Measurements from ENCODE around the gene ADAMTSL1.

Gene ADAMTSL1

DNA sequence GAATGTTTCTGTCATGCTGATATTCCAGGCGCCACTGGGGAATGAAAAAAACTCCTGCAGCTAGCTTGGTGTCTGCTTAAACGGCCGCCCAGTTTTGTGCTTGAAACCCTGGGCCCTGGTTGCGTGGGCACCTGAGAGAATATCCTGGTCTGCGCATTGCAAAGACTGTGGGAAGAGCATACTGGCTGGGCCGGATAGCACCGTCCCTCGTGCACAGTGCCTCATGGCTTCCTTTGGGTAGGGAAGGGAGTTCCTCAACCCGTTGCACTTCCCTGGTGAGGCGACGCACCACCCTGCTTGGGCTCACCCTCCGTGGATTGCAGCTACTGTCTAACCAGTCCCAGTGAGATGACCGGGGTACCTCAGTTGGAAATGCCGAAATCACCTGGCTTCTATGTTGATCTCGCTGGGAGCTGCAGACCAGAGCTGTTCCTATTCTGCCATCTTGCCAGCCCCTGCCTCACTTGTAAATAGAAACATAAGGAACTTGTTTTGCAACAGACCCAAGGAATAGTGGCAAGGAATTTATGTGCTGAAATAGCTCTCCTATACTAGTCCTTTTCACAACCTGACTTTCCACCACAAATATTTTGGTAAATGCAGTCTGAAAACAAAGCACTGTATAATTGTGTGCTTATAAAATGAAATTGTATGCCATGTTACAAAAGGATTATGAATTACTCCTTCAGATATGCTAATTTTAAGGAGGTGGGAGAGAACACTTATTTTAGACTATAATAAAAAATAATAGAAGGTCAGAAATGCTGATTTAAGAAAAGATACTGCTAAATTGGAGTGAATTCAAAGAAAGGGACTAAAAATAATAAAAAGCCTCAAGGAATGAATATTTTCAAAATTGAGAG is 90.3 kb downstream of the ADAMTSL1 start:
- no peak for DNase-seq

DNA sequence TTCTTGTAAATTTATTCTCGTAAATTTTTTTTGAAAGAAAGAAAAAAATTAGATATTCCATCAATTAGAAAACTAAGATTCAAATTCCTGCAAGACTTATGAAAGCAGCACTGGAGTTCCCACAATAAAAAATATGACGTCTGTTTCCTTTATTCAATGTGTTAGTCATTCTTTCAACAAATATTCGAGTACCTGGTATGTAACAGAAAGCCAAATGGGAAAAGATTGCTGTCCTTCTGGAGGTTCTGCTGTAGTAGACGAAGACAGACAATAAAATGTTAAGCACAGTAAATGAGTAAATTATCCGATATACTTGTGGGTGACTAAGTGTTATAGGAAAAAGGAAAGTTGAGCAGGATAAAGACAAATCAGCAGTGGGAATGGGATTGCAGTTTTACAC is 92.2 kb downstream of the ADAMTSL1 start:
- no peak for DNase-seq

DNA sequence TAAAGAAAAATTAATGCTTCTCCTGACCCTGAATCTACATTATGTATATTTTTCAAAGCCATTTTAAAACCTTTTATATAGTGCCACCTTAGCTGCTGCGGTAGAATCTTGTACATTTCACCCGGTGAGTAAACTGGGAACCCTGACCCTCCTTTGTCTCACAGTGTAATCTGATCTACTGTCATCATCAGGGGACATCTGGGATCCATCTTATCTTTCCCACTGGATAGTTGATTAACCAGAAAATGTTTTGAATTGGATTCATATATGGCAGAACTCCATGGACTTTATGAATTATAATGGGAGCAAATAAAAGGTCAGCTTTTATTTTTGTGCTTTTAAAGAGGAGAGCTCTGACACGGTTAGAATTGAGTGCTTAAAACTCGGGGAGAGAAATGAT is 95.0 kb downstream of the ADAMTSL1 start:
- no peak for DNase-seq

DNA sequence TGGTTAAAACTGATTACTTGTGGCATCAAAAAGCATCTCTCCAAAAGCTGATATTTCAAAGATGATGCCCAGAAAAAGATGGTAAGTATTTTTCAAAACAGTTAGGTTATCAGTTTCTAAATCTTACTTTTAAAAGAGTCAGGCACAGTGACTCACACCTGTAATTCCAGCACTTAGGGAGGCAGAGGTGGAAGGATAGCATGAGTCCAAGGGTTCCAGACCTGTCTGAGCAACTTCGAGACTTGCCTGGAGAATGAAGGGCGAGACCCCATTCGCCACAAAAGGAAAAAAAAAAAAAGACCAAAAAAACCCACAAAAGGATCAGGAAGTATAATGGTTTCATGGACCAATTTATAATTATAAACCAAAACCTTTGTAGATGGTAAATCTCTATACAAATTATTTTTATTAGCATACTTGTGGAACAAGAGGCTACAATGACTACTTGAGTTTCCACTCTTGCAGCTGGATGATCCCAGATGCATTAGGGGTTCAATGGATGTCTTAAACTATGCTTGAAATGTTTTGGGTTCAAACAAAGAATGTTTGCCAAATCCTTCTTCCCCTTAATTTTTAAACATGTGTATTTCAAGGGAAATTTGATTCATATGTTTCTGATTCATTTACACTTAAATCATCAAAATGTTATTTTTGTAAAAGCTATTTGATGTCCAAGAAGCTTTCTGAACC is 96.1 kb downstream of the ADAMTSL1 start:
- DNase-seq, result no peak

DNA sequence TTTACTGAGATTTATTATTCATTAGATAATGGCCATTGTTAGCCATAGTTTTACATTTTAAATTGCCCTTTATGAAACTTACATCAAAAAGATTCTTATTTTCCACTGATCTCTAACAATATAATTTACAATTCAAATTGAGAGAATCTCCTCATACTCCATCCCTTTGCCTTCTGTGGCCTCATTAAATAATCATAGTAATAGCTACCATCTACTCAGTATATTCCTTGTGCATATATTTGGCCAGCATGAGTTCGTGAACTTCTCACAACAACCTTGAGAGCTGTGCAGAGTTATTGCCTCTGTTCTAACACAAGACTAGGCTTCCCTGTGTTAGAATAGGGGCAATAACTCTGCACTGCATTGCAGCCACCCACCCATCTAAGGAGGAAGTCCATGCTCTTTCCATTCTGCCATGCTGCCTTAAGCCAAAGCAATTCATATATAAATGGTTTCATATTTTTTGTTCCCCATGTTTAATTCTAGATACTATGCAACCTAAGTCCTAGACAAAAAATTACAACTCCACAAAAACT is 99.1 kb downstream of the ADAMTSL1 start:
- DNase-seq, result no peak

DNA sequence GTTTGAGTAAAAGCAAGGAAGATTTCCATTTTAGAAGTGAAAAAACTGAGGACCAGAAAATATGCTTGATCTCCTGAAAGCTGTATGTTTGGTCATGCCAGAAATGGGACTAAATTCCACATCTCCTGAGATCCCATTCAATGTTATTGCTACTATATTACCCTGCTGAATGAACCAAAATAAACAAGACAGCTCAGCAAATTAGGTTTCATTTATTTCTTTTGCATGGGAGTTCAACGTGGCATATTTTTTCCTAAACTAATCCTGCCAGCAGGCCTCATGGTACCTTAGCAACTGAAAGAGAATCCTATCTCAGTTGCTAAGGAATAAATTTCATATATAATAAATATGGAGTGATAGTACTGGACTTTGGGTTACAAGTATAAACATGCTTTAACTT is 101.7 kb downstream of the ADAMTSL1 start:
- DNase-seq, result no peak

DNA sequence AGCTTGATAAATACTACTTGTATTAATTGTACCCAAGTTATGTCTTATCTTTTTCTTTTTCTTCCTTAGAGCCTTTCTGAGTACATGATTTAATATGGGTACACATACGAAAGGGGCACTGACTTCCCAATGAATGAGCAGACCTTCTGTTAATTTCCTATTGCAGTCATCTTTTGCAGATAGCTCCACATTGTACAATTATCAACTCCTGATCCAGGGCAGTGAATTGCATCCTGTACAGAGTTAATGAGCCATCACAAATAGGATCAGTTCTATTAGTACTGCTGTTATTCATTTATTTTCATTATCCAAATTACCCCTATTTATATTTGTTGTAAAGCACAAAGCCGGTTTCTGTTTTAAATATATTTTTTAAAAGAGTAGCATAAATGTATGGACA is 105.6 kb downstream of the ADAMTSL1 start:
- DNase-seq, result no peak

DNA sequence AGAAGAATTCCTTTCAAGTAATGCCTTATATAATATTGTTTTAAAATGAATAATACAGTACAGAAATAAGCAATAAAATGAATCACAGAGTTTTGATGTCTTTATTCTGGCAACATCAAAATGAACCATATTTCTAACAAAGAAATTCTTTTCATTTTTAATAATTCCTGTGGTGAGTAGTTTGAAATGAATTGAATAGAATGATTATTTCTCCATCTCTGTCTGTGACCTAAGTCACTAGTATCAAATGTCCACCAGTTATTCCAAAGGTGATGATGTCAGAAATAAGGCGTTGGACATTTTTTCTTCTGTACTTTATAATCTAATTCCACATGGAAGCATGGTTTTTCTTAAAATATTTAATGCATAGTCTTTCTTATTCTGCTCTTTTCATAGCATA is 106.2 kb downstream of the ADAMTSL1 start:
- DNase-seq, result no peak

DNA sequence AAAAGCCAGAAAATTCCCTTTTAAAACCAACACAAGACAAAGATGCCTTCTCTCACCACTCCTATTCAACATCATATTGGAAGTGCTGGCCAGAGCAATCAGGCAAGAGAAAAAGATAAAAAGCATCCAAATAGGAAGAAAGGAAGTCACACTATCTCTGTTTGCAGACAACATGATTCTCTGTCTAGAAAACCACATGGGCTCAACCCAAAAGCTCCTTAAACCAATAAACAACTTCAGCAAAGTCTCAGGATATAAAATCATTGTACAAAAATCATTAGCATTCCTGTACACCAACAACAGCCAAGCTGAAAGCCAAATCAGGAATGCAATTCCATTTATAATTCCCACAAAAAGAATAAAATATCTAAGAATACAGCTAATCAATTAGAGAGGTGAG is 112.0 kb downstream of the ADAMTSL1 start:
- DNase-seq, result no peak

DNA sequence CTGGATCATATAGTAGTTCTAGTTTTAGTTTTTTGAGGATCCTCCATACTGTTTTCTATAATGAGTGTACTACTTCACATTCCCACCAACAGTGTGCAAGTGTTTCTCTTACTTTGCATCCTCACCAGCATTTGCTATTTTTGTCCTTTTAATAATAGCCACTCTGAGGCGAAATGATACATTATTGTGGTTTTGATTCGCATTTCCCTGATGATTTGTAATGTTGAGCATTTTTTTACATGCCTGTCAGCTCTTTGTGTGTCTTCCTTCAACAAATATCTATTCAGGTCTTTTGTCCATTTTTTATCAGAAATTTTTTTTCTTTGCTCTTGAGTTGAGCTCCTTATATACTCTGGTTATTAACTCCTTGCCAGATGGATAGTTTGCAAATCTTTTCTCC is 114.0 kb downstream of the ADAMTSL1 start:
- no peak for DNase-seq

DNA sequence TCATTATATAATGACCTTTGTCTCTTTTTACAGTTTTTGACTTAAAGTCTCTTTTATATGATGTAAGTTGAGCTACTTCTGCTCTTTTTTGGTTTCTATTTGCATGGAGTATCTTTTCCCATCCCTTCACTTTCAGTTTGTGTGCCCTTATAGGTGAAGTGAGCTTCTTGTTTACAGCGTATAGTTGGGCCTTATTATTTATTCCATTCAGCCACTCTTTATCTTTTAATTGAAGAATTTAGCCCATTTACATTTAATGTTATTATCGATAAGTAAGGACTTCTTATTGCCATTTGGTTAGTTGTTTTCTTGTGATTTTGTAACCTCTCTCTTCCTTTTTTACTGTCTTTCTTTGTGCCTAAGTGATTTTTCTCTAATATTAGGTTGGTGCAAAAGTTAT is 117.3 kb downstream of the ADAMTSL1 start:
- DNase-seq, result no peak

DNA sequence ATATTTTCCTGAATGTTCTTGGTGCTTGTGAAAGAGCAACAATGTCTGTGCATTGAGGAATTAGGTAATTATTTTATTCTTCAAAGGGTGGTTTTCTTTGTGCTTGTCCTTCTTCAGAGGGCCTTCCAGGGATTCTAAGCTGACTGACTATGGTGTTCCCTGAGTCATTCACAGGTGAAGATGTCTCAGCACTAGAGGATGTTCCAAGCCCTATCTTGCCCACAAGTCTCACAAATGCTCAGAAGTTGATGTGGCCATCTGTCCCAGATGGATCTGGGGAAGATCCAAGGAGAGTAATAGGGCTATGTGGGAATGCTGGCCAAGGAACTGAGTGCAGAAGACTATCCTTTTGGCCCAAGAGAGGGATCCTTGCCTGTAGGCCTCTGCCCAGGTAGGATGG is 120.9 kb downstream of the ADAMTSL1 start:
- no peak for DNase-seq

DNA sequence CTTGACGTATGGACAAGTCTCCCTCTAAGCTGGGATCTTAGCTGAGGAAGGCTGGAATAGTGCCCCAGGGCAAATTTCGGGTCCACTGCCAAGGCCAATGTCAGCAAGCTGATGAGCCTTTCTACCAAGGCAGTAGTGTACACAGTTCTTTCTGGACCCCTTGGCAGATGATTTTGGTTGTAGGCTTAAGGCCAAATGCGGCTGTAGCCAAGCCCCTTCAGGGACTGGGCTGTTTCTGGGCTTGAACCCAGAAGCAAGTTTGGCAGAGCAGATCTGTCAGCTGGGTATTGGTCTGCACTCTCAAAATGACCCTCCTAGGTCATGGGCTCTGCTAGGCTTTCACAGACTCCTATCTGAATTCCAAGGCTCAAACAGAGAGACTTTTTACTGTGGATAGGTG is 121.6 kb downstream of the ADAMTSL1 start:
- no peak for DNase-seq

DNA sequence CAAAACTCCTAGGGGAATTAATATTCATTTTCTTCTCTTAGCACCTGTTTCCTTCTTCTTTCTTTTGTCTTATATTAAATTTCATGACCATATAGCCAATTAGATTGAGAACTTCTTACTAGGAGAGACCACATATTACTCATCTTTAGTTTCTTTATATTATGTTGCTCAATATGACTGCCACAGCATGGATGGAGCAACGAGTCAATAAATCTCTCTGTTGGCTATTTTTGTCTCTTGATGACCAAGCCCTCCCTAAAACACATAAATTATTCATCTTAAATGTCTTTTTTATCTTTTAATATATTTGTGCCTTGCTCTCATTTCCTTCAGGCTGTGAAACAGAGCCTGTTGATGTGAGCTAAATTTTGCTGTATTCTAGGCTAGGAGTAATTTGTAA is 123.0 kb downstream of the ADAMTSL1 start:
- no peak for DNase-seq

DNA sequence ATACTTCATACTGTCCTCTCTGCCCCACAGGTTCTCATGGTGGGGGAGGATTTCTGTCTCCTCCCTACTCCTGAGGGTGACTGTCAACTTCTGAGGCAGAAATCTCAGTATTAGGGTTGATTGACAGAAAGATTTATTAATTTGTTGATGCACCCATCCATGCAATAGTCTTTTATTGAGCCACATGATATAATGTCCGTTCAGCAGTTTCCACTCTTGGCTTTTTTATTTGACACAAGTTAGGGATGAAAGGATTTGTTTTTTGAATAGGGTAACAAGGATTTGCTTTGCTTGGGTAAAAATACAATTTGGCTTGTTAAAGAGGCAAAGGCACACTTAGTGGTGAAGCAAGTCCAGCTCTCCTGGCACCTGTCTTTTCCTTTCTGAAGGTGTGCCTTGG is 125.0 kb downstream of the ADAMTSL1 start:
- DNase-seq, result no peak

DNA sequence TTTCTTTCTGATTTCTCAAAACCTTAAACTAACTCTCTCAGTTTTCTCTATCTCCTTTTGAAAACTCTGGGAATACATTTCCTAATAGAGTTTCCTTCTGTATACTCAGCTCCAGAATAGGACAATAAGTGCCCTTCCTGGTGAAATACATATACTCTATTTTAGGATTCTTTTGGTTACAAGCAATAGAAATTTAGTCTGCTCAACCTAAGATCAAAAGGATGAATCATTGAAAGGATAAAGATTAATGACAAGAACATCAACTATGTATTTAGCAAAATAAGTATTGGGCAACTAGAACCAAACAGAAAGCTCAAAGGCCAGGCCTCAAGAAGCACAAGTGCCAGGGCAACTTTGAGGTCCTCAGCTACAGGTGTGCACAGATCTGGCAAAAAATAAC is 127.1 kb downstream of the ADAMTSL1 start:
- no peak for DNase-seq

DNA sequence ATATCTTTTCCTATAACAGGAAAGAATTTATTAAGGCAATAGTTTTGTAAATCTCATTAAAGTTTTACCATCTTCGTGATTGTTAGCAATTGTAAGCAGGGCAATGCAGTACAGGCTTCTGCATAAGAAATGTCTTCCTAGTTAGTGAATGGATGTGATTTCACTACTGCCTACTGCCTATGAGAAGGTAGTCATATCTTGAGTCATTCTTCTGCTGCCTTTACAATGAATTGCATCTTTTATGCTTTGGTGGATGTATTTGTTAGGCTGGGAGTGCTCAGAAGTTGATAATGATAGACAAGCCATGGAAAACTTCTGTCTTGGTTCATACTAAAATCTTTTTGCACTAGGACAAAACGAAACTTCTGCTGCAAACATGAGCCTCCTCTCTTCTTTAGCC is 128.0 kb downstream of the ADAMTSL1 start:
- DNase-seq, result no peak

DNA sequence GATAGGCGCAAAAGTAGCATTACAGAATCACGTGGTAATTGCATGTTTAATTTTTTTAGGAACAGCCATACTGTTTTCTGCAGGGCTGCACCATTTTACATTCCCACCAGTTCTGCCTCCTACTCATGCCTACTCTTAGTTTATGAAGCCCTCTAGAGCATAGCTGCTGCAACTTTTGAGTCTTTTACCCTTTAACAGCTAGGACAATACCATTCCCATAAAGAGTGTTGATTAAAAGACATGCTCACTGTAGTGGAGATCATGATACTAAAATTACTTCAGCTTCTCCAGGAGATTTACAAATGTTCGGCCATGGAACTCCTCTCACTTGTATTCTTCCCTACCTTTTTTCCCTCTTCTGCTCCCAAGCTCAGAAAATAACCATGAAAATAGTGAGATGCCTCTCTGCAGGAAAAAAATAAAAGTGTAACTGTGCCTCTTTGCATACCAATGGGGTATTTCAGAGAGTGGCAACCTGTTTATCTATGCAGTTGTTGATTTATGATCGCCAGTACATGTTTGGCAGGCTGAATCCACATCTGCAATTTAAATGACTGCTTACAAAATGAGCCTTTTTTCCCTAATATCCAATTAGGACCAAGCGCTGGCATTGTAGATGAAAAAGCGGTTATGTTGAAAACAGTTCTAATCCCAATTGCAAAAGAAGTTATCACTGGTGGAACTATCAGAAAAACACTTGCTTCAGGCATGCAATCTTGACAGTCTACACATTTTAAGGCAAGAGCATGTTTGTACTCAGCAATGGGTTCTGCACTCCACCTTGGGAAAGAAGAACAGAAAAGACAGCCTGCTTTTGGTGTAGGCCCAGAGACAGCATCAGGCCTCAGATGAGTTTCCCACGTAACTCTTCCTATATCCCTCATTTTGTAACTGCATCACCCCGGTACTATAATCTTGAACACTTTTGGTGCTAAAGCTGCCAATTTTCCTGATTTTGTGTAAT is 131.1 kb downstream of the ADAMTSL1 start:
- no peak for DNase-seq

DNA sequence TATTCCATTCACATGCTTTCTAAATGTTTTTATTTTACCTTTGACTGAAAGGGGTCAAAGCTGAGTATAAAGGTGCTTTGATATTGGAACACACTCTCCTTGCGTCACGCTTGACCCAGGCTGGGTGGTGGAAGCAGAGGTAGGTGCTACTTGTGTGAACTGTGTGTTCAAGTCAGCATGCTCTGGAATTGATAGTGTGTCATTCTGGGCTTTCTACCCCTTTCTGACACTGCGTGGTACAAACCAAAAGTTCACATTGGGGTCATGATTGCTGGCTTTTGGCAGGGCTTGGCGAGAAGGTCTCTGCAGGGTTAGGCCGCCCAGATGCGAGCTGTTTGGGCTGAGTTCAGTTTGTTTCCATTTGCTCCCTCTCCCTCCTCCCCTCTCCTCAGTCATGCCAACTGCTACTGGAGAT is 131.8 kb downstream of the ADAMTSL1 start:
- DNase-seq, result no peak

DNA sequence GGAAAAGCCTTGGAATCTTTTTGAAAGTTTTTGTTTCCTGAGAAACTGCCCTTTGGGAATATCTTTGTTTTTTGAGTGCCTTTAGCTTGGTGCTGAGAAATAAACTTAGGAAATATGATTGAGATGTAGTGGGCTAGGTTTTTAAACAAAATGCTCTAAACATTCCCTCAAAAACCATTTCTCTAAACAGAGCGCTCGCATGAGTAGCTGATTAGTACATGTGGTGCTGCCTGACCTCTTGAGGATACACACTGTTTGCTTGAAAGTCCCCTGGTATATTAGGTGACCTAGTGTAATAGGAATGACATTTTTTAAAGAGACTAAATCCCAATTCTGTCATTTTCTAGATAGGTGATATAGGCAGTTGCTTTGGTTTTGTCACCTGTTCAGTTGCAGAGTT is 132.3 kb downstream of the ADAMTSL1 start:
- no peak for DNase-seq

DNA sequence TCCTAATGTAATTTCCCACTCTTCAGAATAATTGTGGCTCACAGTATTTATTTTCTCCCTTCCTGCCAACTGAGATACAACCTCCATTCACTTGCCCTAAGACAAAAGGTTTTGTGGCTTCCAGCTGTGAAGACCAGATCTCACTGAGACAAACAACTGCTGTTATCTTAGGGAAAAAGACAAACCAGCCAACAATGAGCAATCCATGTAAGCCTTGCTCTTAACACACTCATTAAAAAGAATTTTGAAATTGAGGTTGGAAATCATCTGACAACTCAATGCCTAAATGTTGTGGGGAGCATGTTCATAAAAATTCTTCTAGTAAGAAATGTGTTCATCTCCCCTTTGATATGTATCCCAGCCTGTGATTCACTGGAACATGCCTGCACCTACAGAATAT is 132.9 kb downstream of the ADAMTSL1 start:
- DNase-seq, result no peak

DNA sequence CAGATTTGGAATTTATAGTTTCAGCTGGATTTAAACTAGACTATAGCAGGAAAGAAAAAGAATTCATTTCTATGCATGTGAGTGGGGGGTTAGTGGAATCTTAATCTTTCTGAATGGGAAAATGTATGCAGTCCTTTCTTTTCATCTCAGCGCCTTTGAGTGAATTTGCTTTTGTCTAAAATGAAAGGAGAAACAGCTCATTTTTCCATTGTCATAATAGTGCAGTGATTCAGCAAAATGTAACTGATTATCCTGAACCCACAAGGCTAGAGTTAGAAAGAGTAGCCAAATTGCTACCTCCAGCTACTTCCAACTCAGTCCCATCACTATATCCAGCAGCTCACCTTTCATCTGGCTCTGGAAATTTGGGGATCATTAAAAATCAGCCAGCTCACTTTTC is 134.4 kb downstream of the ADAMTSL1 start:
- DNase-seq, result no peak

DNA sequence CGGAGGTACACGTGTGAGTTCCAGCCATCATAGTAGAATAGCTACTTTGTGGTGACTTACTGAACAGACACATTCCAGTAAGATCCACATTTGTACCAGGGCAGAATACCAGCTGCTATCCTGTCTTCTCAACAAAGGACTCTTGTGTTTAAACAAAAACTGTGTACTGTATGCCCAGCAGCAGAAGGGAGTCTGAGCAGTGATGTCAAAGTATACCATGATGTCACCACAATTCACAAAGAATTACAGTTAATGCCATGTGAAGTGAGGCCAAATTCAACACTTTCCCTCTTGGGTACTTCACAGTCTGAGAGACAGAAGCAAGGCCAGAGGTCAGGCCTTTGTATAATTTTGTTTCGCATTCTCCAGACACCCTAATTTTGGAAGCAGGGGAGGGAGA is 137.0 kb downstream of the ADAMTSL1 start:
- no peak for DNase-seq

Measured in KG1 (cell line).